IMR-90 (cell line): Measurements from ENCODE around the gene TM4SF20.

Source experiments
- CHD1 ChIP-seq: IDR thresholded peaks from 2 replicates; pipeline ENCODE4 v1.6.1; 2012; ENCODE audit warnings: low read depth, low read length, improper control_type of control experiment
- FOS ChIP-seq: fragments of 150-350 bp; IDR thresholded peaks from 2 replicates; pipeline ENCODE4 v1.6.1; 2016; ENCODE audit warnings: low read depth, low read length
- POLR2A ChIP-seq: IDR thresholded peaks from 2 replicates; pipeline ENCODE4 v1.6.1; 2012; ENCODE audit warnings: mild to moderate bottlenecking, low read depth, low read length
- RFX5 ChIP-seq: IDR thresholded peaks from 2 replicates; pipeline ENCODE4 v1.8.0; 2012; ENCODE audit warnings: low read depth, mild to moderate bottlenecking, low read length, moderate library complexity
- SMC3 ChIP-seq: fragments of 150-350 bp; IDR thresholded peaks from 2 replicates; pipeline ENCODE4 v1.6.1; 2016; ENCODE audit warnings: low read depth, mild to moderate bottlenecking, antibody characterized with exemption, low read length, moderate library complexity
- TF ChIP-seq, protein P1 (sequence below): conservative IDR thresholded peaks from 2 replicates; pipeline ENCODE4 v1.5.1; 2012; ENCODE audit warnings: mild to moderate bottlenecking, low read depth, low read length, improper control_type of control experiment
- TF ChIP-seq, protein P2 (sequence below): fragments of 150-350 bp; IDR thresholded peaks from 2 replicates; pipeline ENCODE4 v1.6.1; 2017; ENCODE audit warnings: mild to moderate bottlenecking, antibody characterized with exemption, low read length, low read depth

DNA sequence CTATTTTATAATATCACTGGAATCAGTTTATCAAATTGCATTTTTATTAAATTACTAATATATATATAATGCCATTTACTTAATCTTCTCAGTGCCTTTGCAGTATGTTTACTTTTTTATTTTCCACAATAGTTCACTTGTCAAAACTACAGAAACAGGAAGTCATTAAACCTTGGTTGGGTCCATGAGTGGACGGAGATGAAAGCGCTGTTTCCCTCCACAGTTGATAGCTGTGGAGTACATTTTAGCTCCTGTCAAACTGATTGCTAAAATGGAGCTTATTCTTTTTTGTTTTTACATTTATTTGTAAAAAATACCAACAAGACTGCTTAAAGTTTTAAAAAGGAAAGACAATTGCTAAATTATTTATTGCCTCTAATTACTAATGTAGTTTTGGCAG lies 34.9 kb downstream of the TM4SF20 start:
- TF ChIP-seq POLR2A (no peak), RFX5 (no peak), SMC3 (no peak), CHD1 (no peak), FOS (no peak)
- TF ChIP-seq, protein P1, sequence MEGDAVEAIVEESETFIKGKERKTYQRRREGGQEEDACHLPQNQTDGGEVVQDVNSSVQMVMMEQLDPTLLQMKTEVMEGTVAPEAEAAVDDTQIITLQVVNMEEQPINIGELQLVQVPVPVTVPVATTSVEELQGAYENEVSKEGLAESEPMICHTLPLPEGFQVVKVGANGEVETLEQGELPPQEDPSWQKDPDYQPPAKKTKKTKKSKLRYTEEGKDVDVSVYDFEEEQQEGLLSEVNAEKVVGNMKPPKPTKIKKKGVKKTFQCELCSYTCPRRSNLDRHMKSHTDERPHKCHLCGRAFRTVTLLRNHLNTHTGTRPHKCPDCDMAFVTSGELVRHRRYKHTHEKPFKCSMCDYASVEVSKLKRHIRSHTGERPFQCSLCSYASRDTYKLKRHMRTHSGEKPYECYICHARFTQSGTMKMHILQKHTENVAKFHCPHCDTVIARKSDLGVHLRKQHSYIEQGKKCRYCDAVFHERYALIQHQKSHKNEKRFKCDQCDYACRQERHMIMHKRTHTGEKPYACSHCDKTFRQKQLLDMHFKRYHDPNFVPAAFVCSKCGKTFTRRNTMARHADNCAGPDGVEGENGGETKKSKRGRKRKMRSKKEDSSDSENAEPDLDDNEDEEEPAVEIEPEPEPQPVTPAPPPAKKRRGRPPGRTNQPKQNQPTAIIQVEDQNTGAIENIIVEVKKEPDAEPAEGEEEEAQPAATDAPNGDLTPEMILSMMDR = no peak
- TF ChIP-seq, protein P2, sequence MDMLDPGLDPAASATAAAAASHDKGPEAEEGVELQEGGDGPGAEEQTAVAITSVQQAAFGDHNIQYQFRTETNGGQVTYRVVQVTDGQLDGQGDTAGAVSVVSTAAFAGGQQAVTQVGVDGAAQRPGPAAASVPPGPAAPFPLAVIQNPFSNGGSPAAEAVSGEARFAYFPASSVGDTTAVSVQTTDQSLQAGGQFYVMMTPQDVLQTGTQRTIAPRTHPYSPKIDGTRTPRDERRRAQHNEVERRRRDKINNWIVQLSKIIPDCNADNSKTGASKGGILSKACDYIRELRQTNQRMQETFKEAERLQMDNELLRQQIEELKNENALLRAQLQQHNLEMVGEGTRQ = no peak
